Measurements from ENCODE around the gene PELI1.

Gene PELI1

DNA sequence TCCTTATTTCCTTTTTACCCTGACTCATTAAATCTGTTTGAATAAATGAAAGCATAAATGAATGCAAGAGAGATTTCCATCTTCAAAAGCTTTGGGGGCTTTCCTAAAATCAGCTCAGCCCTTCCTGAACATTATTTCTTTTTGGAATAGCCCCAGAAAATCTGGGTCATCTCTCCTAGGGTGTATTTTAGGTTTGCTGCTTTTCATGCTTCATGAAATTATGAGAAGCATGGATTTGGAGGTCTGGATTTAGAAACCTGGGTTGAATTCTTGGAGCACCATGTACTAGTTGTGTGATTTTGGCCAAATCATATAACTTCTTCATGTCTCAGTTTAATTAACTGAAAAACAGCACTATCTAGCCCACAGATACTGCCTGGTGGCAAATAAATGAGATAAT is 24.0 kb upstream of the PELI1 start:
- Histone ChIP-seq H3K9me3 (ENCODE audit: control insufficient read depth, insufficient read depth, low read length) (no peaks in the 10 kb centered on the region), H3K4me2 (ENCODE audit: low read length) (peak overlapping the region; percentile 37), H3K79me2 (ENCODE audit: control insufficient read depth, low read length) (peaks cover 7% of the 10 kb centered on the region), H3K4me1 (ENCODE audit: control insufficient read depth, low read length) (peaks cover 95% of the 10 kb centered on the region), H3K36me3 (ENCODE audit: control insufficient read depth, low read length) (no peaks in the 10 kb centered on the region), H3K4me3 (ENCODE audit: low read length) (no peak overlapping the region), H3K27me3 (ENCODE audit: control insufficient read depth, low read length) (no peaks in the 10 kb centered on the region), H3F3A (ENCODE audit: control insufficient read depth, insufficient read depth) (0 out of 2 replicates have a peak, but pooled peaks cover 6% of the 10 kb centered on the region), H3K9me2 (replicated peaks; ENCODE audit: control insufficient read depth, low read length) (no peaks in the 10 kb centered on the region), H3K27ac (ENCODE audit: low read depth, low read length) (no peak overlapping the region), H4K20me1 (ENCODE audit: control insufficient read depth, insufficient read depth, low read depth, low read length) (no peaks in the 10 kb centered on the region)
- no peak for TF ChIP-seq EZH2phosphoT487 (IDR thresholded peaks at IDR 0.05; ENCODE audit: borderline replicate concordance, low read length)
- TF ChIP-seq, protein P1, sequence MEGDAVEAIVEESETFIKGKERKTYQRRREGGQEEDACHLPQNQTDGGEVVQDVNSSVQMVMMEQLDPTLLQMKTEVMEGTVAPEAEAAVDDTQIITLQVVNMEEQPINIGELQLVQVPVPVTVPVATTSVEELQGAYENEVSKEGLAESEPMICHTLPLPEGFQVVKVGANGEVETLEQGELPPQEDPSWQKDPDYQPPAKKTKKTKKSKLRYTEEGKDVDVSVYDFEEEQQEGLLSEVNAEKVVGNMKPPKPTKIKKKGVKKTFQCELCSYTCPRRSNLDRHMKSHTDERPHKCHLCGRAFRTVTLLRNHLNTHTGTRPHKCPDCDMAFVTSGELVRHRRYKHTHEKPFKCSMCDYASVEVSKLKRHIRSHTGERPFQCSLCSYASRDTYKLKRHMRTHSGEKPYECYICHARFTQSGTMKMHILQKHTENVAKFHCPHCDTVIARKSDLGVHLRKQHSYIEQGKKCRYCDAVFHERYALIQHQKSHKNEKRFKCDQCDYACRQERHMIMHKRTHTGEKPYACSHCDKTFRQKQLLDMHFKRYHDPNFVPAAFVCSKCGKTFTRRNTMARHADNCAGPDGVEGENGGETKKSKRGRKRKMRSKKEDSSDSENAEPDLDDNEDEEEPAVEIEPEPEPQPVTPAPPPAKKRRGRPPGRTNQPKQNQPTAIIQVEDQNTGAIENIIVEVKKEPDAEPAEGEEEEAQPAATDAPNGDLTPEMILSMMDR (IDR thresholded peaks at IDR 0.05; ENCODE audit: low read depth, low read length, poor library complexity, severe bottlenecking), result no peak

DNA sequence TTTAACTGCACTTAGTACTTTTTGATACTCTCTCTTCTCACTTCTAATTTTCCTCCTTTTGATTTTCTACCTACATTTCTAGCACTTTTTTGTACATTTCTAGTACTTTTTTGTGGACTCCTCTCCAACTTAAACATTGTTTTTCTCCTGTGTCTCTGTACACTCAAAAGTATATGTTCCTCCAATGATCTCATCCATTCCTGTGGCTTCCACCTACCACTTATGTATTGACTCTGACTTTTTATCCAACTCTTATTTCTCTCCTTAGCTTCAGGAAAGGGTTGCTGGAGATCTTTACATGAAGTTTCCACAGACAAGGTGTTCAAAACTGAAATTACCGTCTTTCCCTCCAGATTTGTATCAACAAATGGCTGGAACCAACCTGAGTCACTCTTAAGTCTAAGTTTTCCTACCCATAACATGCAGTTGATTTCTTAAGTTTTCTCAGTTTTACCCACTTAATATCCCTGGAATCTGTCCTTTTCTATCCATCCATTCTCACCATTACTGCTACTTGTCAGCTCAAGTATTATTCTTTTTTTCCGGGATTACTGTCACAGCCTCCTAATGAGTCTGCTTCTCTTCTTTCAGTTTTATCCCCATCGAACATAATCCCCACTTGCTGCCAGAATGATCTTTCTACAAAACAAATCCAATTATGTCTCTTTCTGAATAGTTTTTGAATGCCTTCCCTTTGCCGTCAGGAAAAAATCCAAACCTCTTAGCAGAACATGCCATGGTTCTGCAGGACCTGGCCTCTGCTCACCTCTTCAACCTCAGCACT is 22.6 kb upstream of the PELI1 start:
- TF ChIP-seq EZH2phosphoT487 (IDR thresholded peaks at IDR 0.05; ENCODE audit: borderline replicate concordance, low read length), result no peak
- TF ChIP-seq, protein P1 (IDR thresholded peaks at IDR 0.05; ENCODE audit: low read depth, low read length, poor library complexity, severe bottlenecking), result no peak
- no peaks in the 10 kb centered on the region for H4K20me1 ChIP-seq (ENCODE audit: control insufficient read depth, insufficient read depth, low read depth, low read length)
- no peaks in the 10 kb centered on the region for H3K36me3 ChIP-seq (ENCODE audit: control insufficient read depth, low read length)
- H3K9me2 ChIP-seq (replicated peaks; ENCODE audit: control insufficient read depth, low read length), result no peaks in the 10 kb centered on the region
- H3F3A ChIP-seq (ENCODE audit: control insufficient read depth, insufficient read depth), result 0 out of 2 replicates have a peak, but pooled peaks cover 4% of the 10 kb centered on the region
- H3K79me2 ChIP-seq (ENCODE audit: control insufficient read depth, low read length), result peaks cover 7% of the 10 kb centered on the region
- no peak overlapping the region for H3K27ac ChIP-seq (ENCODE audit: low read depth, low read length)
- H3K9me3 ChIP-seq (ENCODE audit: control insufficient read depth, insufficient read depth, low read length), result no peaks in the 10 kb centered on the region
- H3K27me3 ChIP-seq (ENCODE audit: control insufficient read depth, low read length), result no peaks in the 10 kb centered on the region
- H3K4me3 ChIP-seq (ENCODE audit: low read length), result no peak overlapping the region
- no peak overlapping the region for H3K4me2 ChIP-seq (ENCODE audit: low read length)
- peaks cover 82% of the 10 kb centered on the region for H3K4me1 ChIP-seq (ENCODE audit: control insufficient read depth, low read length)

DNA sequence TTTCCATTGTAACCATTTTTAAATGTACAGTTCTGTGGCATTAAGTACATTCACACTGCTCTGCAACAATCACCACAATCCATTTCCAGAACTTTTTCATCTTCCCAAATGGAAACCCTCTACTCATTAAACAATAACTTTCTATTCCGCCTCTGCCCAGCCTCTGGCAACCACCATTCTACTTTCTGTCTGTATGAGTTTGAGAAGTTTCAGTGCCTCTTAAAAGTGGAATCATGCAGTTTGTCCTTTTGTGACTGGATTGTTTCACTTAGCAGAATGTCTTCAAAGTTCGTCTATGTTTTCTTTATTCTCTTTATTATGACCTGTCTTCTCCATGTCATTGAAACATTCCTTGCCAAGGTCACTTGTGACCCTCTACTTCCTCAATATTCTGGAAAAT is 22.0 kb upstream of the PELI1 start:
- Histone ChIP-seq H3K4me3 (ENCODE audit: low read length) (no peak overlapping the region), H3K79me2 (ENCODE audit: control insufficient read depth, low read length) (peaks cover 7% of the 10 kb centered on the region), H3K4me2 (ENCODE audit: low read length) (no peak overlapping the region), H3K27me3 (ENCODE audit: control insufficient read depth, low read length) (no peaks in the 10 kb centered on the region), H3K27ac (ENCODE audit: low read depth, low read length) (no peak overlapping the region), H4K20me1 (ENCODE audit: control insufficient read depth, insufficient read depth, low read depth, low read length) (no peaks in the 10 kb centered on the region), H3F3A (ENCODE audit: control insufficient read depth, insufficient read depth) (0 out of 2 replicates have a peak, but pooled peaks cover 4% of the 10 kb centered on the region), H3K9me2 (replicated peaks; ENCODE audit: control insufficient read depth, low read length) (no peaks in the 10 kb centered on the region), H3K36me3 (ENCODE audit: control insufficient read depth, low read length) (no peaks in the 10 kb centered on the region), H3K4me1 (ENCODE audit: control insufficient read depth, low read length) (peaks cover 76% of the 10 kb centered on the region), H3K9me3 (ENCODE audit: control insufficient read depth, insufficient read depth, low read length) (no peaks in the 10 kb centered on the region)
- no peak for TF ChIP-seq EZH2phosphoT487 (IDR thresholded peaks at IDR 0.05; ENCODE audit: borderline replicate concordance, low read length)

DNA sequence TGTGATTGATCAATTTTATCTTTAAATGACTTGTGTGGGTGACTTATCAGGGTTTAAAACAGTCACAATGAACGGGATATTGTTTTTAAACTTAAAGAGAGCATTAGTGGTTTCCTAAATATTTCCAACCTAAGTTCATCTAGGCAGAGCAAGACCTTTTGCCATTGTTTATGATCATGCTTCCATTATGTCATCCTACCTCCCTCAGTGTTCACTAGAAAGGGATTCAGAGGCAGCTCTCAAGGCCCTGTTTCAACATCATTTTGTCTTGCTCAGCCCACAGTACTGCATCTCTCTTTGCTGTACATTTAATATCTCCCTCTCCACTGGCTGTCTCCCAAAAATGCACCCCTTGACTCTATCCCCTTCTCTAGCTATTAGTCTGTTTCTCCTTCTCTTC is 21.5 kb upstream of the PELI1 start:
- peak overlapping the region; percentile 12; the same call in 1 of the 2 replicates for H3K4me2 ChIP-seq (ENCODE audit: low read length)
- H3F3A ChIP-seq (ENCODE audit: control insufficient read depth, insufficient read depth), result 0 out of 2 replicates have a peak, but pooled peaks cover 4% of the 10 kb centered on the region
- H3K4me1 ChIP-seq (ENCODE audit: control insufficient read depth, low read length), result peaks cover 71% of the 10 kb centered on the region
- H3K9me2 ChIP-seq (replicated peaks; ENCODE audit: control insufficient read depth, low read length), result no peaks in the 10 kb centered on the region
- no peaks in the 10 kb centered on the region for H4K20me1 ChIP-seq (ENCODE audit: control insufficient read depth, insufficient read depth, low read depth, low read length)
- peaks cover 7% of the 10 kb centered on the region for H3K79me2 ChIP-seq (ENCODE audit: control insufficient read depth, low read length)
- H3K36me3 ChIP-seq (ENCODE audit: control insufficient read depth, low read length), result no peaks in the 10 kb centered on the region
- no peak overlapping the region for H3K4me3 ChIP-seq (ENCODE audit: low read length)
- TF ChIP-seq, protein P1 (IDR thresholded peaks at IDR 0.05; ENCODE audit: low read depth, low read length, poor library complexity, severe bottlenecking), result no peak
- TF ChIP-seq EZH2phosphoT487 (IDR thresholded peaks at IDR 0.05; ENCODE audit: borderline replicate concordance, low read length), result no peak
- H3K27me3 ChIP-seq (ENCODE audit: control insufficient read depth, low read length), result no peaks in the 10 kb centered on the region
- no peaks in the 10 kb centered on the region for H3K9me3 ChIP-seq (ENCODE audit: control insufficient read depth, insufficient read depth, low read length)
- no peak overlapping the region for H3K27ac ChIP-seq (ENCODE audit: low read depth, low read length)

Data from DOHH2 (cell line).